Measurements from ENCODE around the gene EPB41L4A.
"Not testable (repeated sequence)": the region's sequence is repeated elsewhere in the genome, so short reads cannot be mapped to it uniquely, and the experiment has no call there.

The EPB41L4A gene

GRCh38 chr5:112379542-112380325, 39.3 kb downstream of the EPB41L4A start:
- Histone ChIP-seq H3K9me3 (ENCODE audit: control insufficient read depth, insufficient read depth, low read length) (no peaks in the 10 kb centered on the region), H3K27ac (ENCODE audit: low read depth, low read length) (no peak overlapping the region), H3K27me3 (ENCODE audit: control insufficient read depth, insufficient read depth, low read length) (no peaks in the 10 kb centered on the region)

GRCh38 chr5:112374818-112375217, 44.3 kb downstream of the EPB41L4A start:
- Histone ChIP-seq H3K36me3 (ENCODE audit: control insufficient read depth, insufficient read depth, low read length) (no peaks in the 10 kb centered on the region), H3K4me3 (ENCODE audit: low read depth, low read length) (no peak overlapping the region), H3K9me3 (ENCODE audit: control insufficient read depth, insufficient read depth, low read length) (no peaks in the 10 kb centered on the region), H3K27me3 (ENCODE audit: control insufficient read depth, insufficient read depth, low read length) (no peaks in the 10 kb centered on the region), H3K27ac (ENCODE audit: low read depth, low read length) (no peak overlapping the region), H3K4me1 (ENCODE audit: control insufficient read depth, insufficient read depth, low read length) (no peaks in the 10 kb centered on the region), H3K9ac (ENCODE audit: low read depth, low read length) (no peak overlapping the region)

More at GRCh38 chr5:112379542-112380325, 39.3 kb downstream of the EPB41L4A start:
- Histone ChIP-seq H3K9ac (ENCODE audit: low read depth, low read length) (no peak overlapping the region), H3K36me3 (ENCODE audit: control insufficient read depth, insufficient read depth, low read length) (no peaks in the 10 kb centered on the region), H3K4me1 (ENCODE audit: control insufficient read depth, insufficient read depth, low read length) (no peaks in the 10 kb centered on the region), H3K4me3 (ENCODE audit: low read depth, low read length) (no peak overlapping the region)

GRCh38 chr5:112374356-112374755, 44.7 kb downstream of the EPB41L4A start:
- Histone ChIP-seq H3K36me3 (ENCODE audit: control insufficient read depth, insufficient read depth, low read length) (no peaks in the 10 kb centered on the region), H3K4me1 (ENCODE audit: control insufficient read depth, insufficient read depth, low read length) (no peaks in the 10 kb centered on the region), H3K27ac (ENCODE audit: low read depth, low read length) (no peak overlapping the region), H3K9me3 (ENCODE audit: control insufficient read depth, insufficient read depth, low read length) (no peaks in the 10 kb centered on the region), H3K9ac (ENCODE audit: low read depth, low read length) (no peak overlapping the region), H3K27me3 (ENCODE audit: control insufficient read depth, insufficient read depth, low read length) (no peaks in the 10 kb centered on the region), H3K4me3 (ENCODE audit: low read depth, low read length) (no peak overlapping the region)

- H3K27me3 ChIP-seq (ENCODE audit: control insufficient read depth, insufficient read depth, low read length): no peaks in the 10 kb centered on the region
- no peaks in the 10 kb centered on the region for H3K36me3 ChIP-seq (ENCODE audit: control insufficient read depth, insufficient read depth, low read length)
- H3K27ac ChIP-seq (ENCODE audit: low read depth, low read length): no peak overlapping the region
Measured at GRCh38 chr5:112373885-112374284, 45.2 kb downstream of the EPB41L4A start.

GRCh38 chr5:112372543-112372942, 46.5 kb downstream of the EPB41L4A start:
- Histone ChIP-seq H3K9me3 (ENCODE audit: control insufficient read depth, insufficient read depth, low read length) (no peaks in the 10 kb centered on the region), H3K27ac (ENCODE audit: low read depth, low read length) (no peak overlapping the region), H3K4me3 (ENCODE audit: low read depth, low read length) (no peak overlapping the region), H3K27me3 (ENCODE audit: control insufficient read depth, insufficient read depth, low read length) (no peaks in the 10 kb centered on the region), H3K9ac (ENCODE audit: low read depth, low read length) (no peak overlapping the region), H3K4me1 (ENCODE audit: control insufficient read depth, insufficient read depth, low read length) (no peaks in the 10 kb centered on the region), H3K36me3 (ENCODE audit: control insufficient read depth, insufficient read depth, low read length) (no peaks in the 10 kb centered on the region)

More at GRCh38 chr5:112373885-112374284, 45.2 kb downstream of the EPB41L4A start:
- Histone ChIP-seq H3K4me1 (ENCODE audit: control insufficient read depth, insufficient read depth, low read length) (no peaks in the 10 kb centered on the region), H3K4me3 (ENCODE audit: low read depth, low read length) (no peak overlapping the region), H3K9me3 (ENCODE audit: control insufficient read depth, insufficient read depth, low read length) (no peaks in the 10 kb centered on the region), H3K9ac (ENCODE audit: low read depth, low read length) (no peak overlapping the region)

- Histone ChIP-seq H3K27me3 (ENCODE audit: control insufficient read depth, insufficient read depth, low read length) (no peaks in the 10 kb centered on the region), H3K27ac (ENCODE audit: low read depth, low read length) (no peak overlapping the region), H3K9me3 (ENCODE audit: control insufficient read depth, insufficient read depth, low read length) (no peaks in the 10 kb centered on the region), H3K4me1 (ENCODE audit: control insufficient read depth, insufficient read depth, low read length) (no peaks in the 10 kb centered on the region), H3K4me3 (ENCODE audit: low read depth, low read length) (no peak overlapping the region), H3K36me3 (ENCODE audit: control insufficient read depth, insufficient read depth, low read length) (no peaks in the 10 kb centered on the region), H3K9ac (ENCODE audit: low read depth, low read length) (no peak overlapping the region)
Measured at GRCh38 chr5:112371067-112371466, 48.0 kb downstream of the EPB41L4A start.

- H3K4me1 ChIP-seq (ENCODE audit: control insufficient read depth, insufficient read depth, low read length): 0 out of 2 replicates have a peak, but pooled peaks cover 2% of the 10 kb centered on the region
- no peak overlapping the region for H3K4me3 ChIP-seq (ENCODE audit: low read depth, low read length)
- no peaks in the 10 kb centered on the region for H3K36me3 ChIP-seq (ENCODE audit: control insufficient read depth, insufficient read depth, low read length)
- H3K9ac ChIP-seq (ENCODE audit: low read depth, low read length): no peak overlapping the region
- H3K27ac ChIP-seq (ENCODE audit: low read depth, low read length): no peak overlapping the region
- H3K27me3 ChIP-seq (ENCODE audit: control insufficient read depth, insufficient read depth, low read length): no peaks in the 10 kb centered on the region
- no peaks in the 10 kb centered on the region for H3K9me3 ChIP-seq (ENCODE audit: control insufficient read depth, insufficient read depth, low read length)
Measured at GRCh38 chr5:112367400-112367799, 51.7 kb downstream of the EPB41L4A start.

GRCh38 chr5:112366987-112367386, 52.1 kb downstream of the EPB41L4A start:
- Histone ChIP-seq H3K4me1 (ENCODE audit: control insufficient read depth, insufficient read depth, low read length) (0 out of 2 replicates have a peak, but pooled peaks cover 2% of the 10 kb centered on the region), H3K4me3 (ENCODE audit: low read depth, low read length) (no peak overlapping the region), H3K9me3 (ENCODE audit: control insufficient read depth, insufficient read depth, low read length) (no peaks in the 10 kb centered on the region), H3K9ac (ENCODE audit: low read depth, low read length) (no peak overlapping the region), H3K27me3 (ENCODE audit: control insufficient read depth, insufficient read depth, low read length) (no peaks in the 10 kb centered on the region), H3K36me3 (ENCODE audit: control insufficient read depth, insufficient read depth, low read length) (no peaks in the 10 kb centered on the region), H3K27ac (ENCODE audit: low read depth, low read length) (no peak overlapping the region)

GRCh38 chr5:112360740-112361139, 58.3 kb downstream of the EPB41L4A start:
- not testable (repeated sequence) for H3K36me3 ChIP-seq (ENCODE audit: control insufficient read depth, insufficient read depth, low read length); H3K27ac ChIP-seq (ENCODE audit: low read depth, low read length); H3K9ac ChIP-seq (ENCODE audit: low read depth, low read length); H3K4me1 ChIP-seq (ENCODE audit: control insufficient read depth, insufficient read depth, low read length); H3K27me3 ChIP-seq (ENCODE audit: control insufficient read depth, insufficient read depth, low read length); H3K9me3 ChIP-seq (ENCODE audit: control insufficient read depth, insufficient read depth, low read length); H3K4me3 ChIP-seq (ENCODE audit: low read depth, low read length)

- H3K4me3 ChIP-seq (ENCODE audit: low read depth, low read length): no peak overlapping the region
- no peak overlapping the region for H3K9ac ChIP-seq (ENCODE audit: low read depth, low read length)
- no peaks in the 10 kb centered on the region for H3K36me3 ChIP-seq (ENCODE audit: control insufficient read depth, insufficient read depth, low read length)
- H3K27me3 ChIP-seq (ENCODE audit: control insufficient read depth, insufficient read depth, low read length): no peaks in the 10 kb centered on the region
- no peaks in the 10 kb centered on the region for H3K9me3 ChIP-seq (ENCODE audit: control insufficient read depth, insufficient read depth, low read length)
- no peak overlapping the region for H3K27ac ChIP-seq (ENCODE audit: low read depth, low read length)
- H3K4me1 ChIP-seq (ENCODE audit: control insufficient read depth, insufficient read depth, low read length): peaks cover 12% of the 10 kb centered on the region
Measured at GRCh38 chr5:112356178-112356956, 62.7 kb downstream of the EPB41L4A start.

- H3K9ac ChIP-seq (ENCODE audit: low read depth, low read length): no peak overlapping the region
- no peaks in the 10 kb centered on the region for H3K36me3 ChIP-seq (ENCODE audit: control insufficient read depth, insufficient read depth, low read length)
- no peaks in the 10 kb centered on the region for H3K9me3 ChIP-seq (ENCODE audit: control insufficient read depth, insufficient read depth, low read length)
- peaks cover 12% of the 10 kb centered on the region for H3K4me1 ChIP-seq (ENCODE audit: control insufficient read depth, insufficient read depth, low read length)
- no peaks in the 10 kb centered on the region for H3K27me3 ChIP-seq (ENCODE audit: control insufficient read depth, insufficient read depth, low read length)
- H3K4me3 ChIP-seq (ENCODE audit: low read depth, low read length): no peak overlapping the region
- H3K27ac ChIP-seq (ENCODE audit: low read depth, low read length): no peak overlapping the region
Measured at GRCh38 chr5:112355058-112355685, 63.9 kb downstream of the EPB41L4A start.

All from HUES48 (cell line).